HG02981 (cell line): ENCODE measurements around the gene CCDC97.
"Not testable (repeated sequence)": the region's sequence is repeated elsewhere in the genome, so short reads cannot be mapped to it uniquely, and the experiment has no call there.

ENCODE experiments used
- ATAC-seq: cut with Tn5 transposase; IDR thresholded peaks from one replicate; pipeline ENCODE4 v1.9.1; 2021; ENCODE audit warnings: mild to moderate bottlenecking, moderate library complexity; ENCODE audit not compliant: unreplicated experiment

Gene CCDC97

GRCh38 chr19:41310033-41310831 is at the start of gene CCDC97:
Gene CCDC97 (plus strand): TSS chr19:41310172. CDS start chr19:41310311, 139 bp downstream.
- ATAC-seq: peak; percentile 64

- ATAC-seq: no peak
Measured at GRCh38 chr19:41261474-41262190, 48.3 kb upstream of the CCDC97 start.

GRCh38 chr19:41263042-41263849 is 46.7 kb upstream of the CCDC97 start:
- ATAC-seq: peak; percentile 7

GRCh38 chr19:41263850-41264580 is 46.0 kb upstream of the CCDC97 start, which contains the start of gene HNRNPUL1:
Gene HNRNPUL1 (plus strand): TSS chr19:41264372. CDS start chr19:41264504, 132 bp downstream.
- peak; percentile 66 for ATAC-seq

- no peak for ATAC-seq
Measured at GRCh38 chr19:41264581-41265394, 45.2 kb upstream of the CCDC97 start.

- no peak for ATAC-seq
Measured at GRCh38 chr19:41265395-41266153, 44.4 kb upstream of the CCDC97 start.

- no peak for ATAC-seq
Measured at GRCh38 chr19:41269055-41269454, 40.9 kb upstream of the CCDC97 start.

GRCh38 chr19:41269571-41269970 is 40.4 kb upstream of the CCDC97 start:
- ATAC-seq: no peak

GRCh38 chr19:41273076-41273475 is 36.9 kb upstream of the CCDC97 start:
- no peak for ATAC-seq

GRCh38 chr19:41274802-41275201 is 35.2 kb upstream of the CCDC97 start:
- no peak for ATAC-seq

- no peak for ATAC-seq
Measured at GRCh38 chr19:41276231-41276630, 33.7 kb upstream of the CCDC97 start.

GRCh38 chr19:41278478-41278877 is 31.5 kb upstream of the CCDC97 start:
- ATAC-seq: no peak

- ATAC-seq: no peak
Measured at GRCh38 chr19:41288673-41289530, 21.1 kb upstream of the CCDC97 start.

GRCh38 chr19:41289814-41290213 is 20.2 kb upstream of the CCDC97 start:
- not testable (repeated sequence) for ATAC-seq

GRCh38 chr19:41294393-41294792 is 15.6 kb upstream of the CCDC97 start:
- ATAC-seq: no peak

- no peak for ATAC-seq
Measured at GRCh38 chr19:41295499-41295898, 14.5 kb upstream of the CCDC97 start.

- ATAC-seq: no peak
Measured at GRCh38 chr19:41296433-41296871, 13.5 kb upstream of the CCDC97 start.
